ENCODE measurements around the gene ADAMTS2.
"Not testable (repeated sequence)": the region's sequence is repeated elsewhere in the genome, so short reads cannot be mapped to it uniquely, and the experiment has no call there.

The ADAMTS2 gene

DNA sequence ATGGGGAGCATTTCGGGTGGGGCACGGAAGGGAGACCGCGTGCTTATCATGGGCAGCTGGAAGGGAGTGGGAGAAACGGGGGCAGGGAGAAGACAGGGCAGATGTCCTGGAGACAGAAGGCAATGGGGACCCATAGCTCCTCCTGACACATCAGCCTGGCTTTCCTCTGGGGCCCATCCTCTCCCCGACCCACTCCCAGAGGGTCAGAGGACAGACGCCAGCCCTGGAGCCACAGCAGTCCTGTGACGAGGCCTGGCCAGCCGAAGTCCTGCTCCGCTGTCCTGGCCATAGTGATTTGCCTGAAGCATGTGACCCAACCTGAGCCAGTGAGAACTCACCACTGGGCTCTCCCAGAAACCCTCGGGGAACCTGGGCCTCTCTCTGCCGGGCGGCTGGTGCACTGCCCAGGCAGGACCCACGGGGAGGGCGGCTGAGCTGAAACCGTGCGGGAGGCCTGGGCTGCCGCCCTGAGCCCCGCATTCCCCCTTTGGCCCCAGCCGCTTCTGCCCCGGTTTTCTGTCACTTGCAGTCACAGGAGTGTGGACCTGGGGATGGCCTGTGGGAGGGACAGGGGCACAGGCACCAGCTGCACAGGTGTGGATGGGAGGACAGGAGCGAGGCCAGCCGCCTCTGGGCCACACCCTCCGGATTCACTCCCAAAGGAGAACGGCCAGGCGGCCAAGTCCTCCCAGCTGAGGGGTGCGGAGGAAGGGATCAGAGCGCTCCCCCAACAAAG, 19.8 kb downstream of the ADAMTS2 start:
- no peak for DNase-seq

DNA sequence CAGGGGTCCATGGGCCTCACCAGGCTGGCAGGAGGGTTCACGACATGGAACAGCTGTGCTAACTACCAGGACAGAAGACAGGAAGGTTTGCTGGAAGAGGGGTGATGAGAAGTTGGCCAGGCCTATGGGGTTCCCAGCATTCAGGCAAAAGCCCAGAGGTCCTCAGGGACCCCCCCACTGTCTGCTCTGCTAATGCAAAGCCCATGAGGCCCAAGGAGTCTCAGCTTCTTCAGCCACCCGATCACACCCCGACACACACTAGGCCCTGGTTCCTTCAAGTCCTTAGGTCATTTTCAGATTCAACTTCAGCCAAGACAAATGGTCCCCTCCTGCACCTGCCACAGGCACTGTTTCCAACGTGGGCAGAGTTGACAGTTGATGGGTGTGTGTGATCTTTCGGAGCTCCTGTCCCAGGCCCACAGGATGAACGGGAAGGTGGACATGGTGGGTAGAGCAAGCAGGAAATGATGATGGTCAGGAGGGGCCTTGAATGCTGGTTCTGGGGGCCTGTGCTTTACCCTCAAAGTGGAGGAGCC, 20.4 kb downstream of the ADAMTS2 start:
- DNase-seq = no peak

DNA sequence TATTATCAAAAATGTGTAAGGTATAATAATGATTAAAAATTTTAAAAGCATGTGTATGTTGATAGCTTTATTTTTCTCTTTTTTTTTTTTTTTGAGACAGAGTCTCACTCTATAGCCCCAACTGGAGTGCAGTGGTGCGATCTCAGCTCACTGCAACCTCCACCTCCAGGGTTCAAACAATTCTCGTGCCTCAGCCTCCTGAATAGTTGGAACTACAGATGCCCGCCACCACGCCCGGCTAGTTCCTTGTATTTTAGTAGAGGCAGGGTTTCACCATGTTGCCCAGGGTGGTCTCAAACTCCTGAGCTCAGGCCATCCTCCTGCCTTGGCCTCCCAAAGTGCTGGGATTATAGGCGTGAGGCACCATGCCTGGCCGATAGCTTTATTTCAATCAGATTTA, 20.9 kb downstream of the ADAMTS2 start:
- not testable (repeated sequence) for DNase-seq

DNA sequence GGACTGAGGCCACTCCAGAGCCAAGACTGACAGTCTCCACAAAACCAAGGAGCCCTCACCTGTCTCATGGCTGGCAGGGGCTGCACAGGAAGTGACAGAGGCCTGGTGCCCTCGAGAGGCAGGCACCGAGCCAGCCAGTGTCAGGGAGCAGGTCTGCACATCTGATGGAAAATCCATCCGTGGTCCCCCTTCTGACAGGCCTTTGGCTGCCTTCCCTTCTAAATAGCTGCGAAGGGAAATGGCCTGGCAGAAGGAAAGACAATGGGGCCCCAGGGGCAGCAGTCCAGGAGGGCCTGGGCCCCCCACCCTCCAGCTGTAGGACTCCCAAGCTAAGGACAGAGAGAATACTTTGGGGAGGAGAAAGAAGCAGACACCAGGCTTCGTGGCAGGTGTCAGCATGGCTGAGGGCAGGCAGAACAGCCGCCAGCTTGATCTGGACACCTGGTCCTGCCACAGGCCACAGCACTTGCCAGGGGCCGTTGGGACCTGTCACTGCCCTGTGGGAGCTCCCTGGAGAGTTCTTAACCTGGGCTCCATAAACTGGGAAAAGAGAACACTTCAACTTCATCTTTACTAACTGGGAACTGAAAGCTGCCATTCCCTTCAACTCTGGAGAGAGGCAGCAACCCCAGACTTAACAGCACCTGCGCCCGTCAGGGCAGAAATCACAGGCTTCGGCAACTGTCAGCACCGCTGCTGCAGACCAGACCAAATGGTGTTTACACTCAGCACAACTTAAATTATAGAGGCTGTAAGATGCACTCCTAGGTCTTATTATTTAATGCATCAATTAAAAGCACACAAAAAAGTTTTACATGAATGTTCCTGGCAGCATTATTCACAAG, 22.0 kb downstream of the ADAMTS2 start:
- no peak for DNase-seq

DNA sequence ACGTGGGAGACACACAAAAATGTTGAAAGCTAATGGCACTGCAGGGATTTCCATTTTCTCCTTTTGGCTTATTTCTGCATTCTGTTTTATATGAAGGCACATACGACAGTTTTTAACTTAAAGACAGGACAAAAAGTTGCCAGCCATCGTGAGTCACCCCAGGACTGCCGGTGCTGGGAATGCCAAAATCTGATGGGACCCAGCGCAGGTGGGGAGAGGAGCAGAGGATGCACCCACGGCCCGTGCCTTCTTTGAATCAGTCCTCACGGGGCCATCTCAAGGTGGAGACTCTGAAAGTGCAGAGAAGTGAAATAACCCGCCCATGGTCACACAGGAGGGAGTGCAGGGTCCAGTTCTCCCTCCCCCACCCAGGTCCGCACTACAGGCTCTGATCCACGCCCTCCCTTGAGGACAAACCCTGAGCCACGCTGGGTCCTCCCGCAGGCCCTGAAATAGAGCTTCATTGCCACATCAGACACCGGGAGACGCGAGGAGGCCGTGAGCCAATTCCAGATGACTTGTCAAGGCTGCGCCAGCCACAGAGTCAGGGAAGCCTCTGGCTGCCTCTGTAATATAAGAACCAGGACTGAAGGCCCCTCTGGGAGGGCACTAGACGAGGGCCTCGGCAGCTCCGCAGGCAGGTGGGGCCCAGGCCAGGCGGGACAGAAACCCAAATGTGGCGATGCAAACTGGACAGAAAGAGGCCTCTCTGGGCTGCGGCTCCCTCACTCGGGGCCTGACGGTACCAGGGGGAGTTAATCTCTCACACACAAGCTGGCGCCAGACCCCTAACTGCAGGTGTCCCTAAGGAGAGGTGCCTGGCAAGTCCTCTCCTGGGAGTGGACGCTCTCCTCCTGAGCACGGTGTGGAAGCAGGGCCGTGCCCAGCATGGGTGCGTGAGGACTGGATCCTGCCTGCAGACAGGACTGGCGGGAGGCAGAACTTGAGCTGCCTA, 22.9 kb downstream of the ADAMTS2 start:
- no peak for DNase-seq

DNA sequence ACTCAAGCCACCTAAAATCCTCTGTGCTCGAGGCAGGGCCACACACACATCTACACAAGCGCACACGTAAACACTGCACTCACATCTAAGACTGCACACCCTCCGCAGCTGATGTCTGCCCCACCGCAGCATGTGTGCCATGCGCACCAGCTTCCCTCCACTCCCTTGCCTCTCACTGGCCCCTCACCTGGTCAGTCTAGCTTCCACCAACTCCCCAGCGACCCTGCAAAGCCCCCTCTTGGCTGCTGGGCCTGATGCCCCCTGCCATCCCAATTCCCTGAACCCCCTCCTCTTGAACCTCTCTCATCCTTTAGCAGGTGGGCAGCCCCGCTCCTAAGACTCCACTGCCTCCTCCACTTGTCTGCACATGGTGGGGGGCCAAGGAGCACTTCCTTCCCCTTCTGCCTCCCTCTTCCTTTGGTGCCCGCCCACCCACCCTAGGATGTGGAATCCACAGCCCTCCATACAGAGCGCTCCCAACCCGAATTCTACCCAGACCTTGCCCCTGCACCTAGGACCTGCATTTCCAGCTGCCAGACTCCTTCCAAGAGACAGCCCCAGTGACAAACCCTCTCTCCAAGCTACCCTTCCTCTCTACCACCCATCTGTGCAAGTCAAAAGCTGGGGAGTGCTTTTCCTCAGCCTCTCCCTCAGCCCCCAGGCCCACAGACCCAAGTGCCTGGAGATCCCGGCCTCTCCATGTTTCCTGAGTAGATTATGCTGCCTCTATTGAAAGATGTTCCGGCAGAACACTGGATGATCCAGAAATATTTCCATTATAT, 23.9 kb downstream of the ADAMTS2 start:
- DNase-seq = no peak

DNA sequence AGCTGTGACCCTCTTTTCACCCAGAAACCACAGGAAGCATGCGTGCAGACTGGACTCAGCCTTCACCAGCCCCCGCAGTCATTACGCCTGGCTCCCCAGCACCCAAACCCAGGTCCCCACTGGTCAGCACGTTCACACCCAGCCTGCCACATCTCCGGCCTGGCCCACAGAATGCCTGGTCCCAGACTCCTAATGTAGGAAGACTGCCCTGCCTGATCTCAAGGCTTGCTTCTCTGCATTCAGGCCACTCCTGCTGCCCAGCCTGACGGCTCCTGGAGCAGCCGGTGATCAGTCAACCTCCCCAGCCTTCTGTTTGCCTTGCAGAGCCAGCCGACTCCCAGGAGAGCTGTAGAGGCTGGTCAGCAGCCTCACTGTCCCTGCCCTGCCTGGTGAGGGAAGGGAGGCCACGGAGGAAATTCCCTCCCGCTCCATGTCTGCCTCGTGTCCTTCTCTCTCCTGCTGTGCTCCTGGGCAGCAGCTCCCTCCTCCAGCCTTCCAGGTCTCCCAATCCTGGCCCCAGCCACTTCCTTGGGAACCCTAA, 25.4 kb downstream of the ADAMTS2 start:
- no peak for DNase-seq

DNA sequence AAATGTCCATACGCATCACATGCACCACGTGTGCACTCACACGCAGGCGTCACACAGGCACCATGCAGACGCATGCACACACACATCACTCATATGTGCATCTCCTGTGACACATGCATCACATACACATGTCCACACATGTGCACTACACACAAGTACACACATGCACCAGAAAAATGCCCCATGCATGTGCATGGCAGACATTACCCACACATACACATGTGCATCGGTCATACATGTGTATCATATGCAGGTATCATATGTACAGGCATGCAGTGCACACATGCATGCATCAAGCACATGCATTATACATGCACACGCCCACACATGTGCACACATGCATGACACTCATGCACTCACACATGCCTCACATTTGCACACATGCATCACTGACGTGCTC, 26.1 kb downstream of the ADAMTS2 start:
- DNase-seq = no peak

DNA sequence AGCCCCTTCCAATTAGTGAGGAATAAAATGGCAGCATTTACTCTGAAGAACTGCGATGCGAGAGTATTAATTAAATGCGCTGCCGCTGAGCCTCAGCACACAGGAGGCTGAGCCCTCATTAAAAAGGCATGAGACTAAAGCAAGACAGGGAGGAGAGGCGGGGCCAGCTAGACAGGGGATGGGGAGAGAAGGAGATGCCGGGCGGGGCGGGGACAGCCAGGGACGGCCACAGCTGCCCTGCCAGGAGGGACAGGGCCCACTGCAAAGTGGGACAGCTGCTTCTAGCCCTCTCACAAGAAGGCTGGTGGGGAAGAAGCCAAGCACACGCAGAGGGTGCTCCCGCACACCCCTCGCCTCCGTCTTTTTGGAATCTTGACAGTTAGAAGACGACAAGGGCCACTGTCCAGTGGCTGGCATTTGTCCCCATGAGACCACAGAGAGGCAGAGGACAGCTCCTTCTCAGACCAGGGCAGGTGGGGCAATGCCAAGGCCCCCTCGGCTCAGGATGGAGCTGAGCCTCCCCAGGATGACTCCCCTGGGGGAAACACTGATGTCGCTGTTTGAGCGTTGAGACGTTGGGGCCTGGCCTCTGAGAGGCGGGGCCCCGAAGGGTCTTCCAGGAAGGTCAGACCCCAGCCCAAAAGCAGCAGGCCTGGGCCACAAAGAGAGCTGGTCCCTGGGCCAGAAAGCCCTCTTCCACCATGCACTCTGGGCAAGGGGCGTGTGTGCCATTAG, 26.9 kb downstream of the ADAMTS2 start:
- no peak for DNase-seq

DNA sequence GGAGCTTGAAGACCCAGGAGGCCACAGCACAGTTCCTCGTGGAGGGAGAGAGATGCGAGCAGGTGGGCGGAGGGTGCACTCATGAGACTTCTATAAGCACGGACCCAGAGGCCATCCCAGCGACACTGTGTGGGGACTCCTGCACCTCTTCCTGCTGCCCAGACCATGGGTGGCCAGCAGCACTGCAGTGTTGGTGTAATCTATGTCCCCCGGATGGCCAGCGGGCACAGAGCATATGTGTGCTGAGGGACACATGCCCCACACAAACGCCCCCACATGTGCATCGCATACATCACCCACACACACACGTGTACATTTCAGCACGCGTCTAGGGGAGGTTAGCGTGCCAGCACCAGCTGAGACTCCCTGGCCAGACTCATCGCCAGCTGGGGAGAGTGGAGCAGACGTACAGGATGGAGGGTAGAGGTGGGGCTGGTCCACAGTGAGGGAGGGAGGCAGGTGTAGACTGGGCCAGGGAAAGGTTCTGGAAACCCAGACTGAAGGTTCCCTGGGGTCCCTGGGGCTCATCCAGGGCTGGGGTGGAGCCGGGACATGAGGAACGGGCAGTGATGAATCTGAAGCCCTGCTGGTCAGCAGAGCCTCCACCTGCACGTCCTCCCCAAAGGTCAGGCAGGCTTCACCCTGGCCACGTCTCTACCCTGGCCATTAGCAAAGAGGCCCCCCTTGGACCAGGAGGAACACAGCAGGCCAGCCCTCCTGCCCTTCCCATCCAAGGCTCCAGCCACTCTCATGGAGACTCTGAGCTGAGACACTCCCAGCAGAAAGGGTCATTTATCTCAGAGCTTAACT, 27.6 kb downstream of the ADAMTS2 start:
- DNase-seq = no peak

DNA sequence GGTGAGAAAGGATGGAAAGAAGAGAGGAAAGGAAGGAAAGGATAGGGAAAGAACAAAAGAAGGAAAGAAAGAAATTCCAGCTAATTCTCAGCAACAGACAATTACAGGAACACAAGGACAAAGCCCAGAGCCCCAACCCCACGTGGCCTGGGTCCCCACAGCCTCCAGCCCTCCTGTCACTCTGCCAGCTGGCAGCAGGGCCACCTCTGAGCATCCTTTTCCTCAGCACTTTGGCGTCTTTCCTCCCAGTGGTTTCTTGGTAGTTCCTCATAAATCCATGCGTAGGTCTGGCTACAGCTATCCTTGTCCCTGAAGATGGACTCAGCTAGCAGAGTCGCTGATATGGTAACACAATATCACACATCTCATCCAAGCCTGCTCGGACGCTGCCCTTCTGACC, 28.3 kb downstream of the ADAMTS2 start:
- no peak for DNase-seq

DNA sequence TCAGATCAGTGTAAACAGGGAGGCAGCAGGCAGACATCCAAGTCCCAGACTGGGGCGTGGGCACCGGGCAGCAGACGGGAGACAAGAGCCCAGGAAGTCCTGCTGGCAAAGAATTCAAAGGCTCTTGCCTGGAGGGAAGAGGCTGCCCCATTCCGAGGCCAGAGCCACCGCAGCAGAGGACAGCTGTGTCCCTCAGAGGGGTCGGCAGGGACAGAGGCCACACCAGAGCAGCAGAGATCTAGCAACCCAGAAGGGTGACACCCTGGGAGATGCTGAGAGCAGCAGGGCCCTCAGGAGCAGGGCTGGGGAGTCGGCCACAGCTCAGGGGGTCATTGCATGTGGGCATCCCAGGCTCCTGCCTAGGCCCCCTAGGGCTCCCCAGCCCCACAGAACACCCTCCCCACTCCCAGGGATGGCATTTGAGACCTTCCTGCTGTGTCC, 29.1 kb downstream of the ADAMTS2 start:
- no peak for DNase-seq

DNA sequence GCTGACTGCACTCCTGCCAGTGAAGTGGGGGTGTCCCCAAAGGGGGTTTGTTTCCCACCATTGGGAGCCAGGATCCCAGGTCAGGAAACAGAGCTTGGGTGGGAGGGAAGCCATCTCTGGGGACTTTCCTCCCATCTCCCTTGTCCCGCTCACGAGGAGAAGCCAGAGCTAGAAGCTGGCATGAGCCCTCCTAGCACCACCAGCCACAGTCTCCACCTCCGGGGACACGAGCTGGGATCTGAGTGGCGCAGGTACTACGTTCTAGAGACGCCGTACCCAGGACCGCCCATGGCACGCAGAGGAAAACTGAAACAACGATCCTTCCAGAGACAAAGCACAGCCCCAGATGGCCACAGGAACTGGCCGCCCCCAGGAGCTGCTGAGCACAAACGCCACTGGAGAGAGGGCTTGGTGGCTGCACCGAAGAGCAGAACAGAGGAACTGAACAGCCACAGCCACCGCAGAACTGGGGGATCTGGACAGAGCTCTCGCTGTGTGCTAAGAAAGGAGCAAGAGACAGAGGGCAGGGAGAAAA, 29.8 kb downstream of the ADAMTS2 start:
- DNase-seq = no peak

DNA sequence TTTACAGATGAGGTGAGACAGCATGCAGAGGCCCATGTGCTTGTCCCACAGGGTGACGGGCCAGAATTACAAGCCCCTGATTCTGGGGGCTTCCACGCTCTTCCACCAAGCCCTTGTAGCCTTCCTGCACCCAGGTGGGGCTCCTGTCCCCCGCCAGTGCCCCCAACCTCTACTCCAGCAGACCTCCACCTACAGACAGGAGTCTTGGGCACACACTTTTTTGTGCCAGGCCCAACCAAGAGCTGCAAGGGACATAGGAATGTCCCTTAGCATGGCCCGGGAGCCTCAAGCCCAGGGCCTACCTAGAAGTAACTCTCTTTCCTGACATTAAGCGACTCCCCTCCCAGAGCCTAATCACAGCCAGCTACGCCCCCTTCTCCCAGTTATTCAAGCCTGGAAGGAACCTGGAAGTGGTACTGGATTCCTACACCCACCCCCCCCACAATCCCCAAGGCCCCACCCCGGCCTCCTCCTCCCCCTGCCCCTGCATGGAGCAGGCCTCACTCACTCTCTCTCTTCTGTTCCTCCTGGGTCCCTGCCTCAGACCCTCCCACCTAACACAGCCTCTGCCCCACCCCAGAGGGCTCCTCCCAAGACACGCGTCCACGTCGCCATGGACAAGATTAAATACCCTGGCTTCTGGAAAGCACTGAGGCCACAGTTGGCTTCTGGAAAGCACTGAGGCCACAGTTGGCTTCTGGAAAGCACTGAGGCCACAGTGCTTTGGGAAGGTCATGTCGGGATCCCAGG, 30.5 kb downstream of the ADAMTS2 start:
- no peak for DNase-seq

DNA sequence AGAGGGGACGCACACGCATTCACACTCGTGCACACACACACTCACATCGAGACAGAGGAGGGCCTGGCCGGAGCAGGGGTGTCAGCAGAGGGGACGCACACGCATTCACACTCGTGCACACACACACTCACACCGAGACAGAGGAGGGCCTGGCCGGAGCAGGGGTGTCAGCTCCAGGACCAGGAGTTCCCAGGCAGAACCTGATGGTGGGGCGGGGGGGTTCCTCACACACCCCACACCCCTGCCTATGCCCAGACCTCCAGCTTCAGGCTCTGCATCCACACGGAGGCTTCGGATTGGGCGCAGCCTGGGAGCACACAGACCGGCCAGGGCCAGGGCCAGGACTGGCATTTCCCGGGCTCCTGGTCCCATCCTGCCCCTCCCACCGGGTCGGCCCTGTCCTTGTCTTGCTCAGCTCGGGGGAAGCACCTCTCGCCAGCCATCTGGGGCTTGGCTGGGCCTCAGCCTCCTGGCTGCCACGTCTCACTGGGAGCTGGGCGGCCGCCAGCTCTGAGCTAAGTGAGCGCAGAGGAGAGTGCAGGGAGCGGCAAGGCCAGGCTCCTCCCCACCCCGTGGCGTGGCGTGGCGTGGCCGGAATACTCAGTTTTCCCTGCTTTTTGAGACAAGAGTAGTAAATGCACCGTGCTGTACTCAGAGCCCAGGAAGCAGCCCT, 31.3 kb downstream of the ADAMTS2 start:
- DNase-seq = no peak

DNA sequence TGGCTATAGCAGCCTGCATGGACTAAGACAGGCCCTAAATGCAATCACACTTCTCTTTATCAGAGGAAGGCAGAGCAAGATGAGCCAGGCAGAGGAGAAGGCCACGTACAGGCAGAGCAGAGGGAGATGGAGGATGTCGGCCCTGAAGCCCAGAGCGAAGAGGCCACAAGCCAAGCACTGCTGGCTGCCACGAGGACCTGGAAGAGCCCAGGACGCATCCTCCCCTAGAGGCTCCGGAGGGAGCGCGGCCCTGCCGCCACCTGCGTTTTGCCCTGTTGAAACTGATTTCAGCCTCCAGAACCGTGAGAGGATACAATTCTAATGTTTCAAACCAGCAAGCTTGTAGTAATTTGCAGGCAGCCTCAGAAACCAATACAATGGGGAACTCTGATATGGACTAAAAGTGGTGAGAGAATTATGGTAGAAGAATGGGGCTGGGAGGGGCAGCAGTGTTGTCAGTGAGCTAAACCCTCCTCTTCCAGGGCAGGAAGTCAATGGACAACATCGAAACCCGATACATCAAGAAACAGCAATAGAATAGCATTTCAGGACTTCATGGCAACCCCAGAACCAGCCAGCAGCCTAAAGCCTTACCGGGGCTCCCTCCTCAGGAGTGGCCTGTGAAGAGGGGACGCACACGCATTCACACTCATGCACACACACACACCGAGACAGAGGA, 32.6 kb downstream of the ADAMTS2 start:
- no peak for DNase-seq

DNA sequence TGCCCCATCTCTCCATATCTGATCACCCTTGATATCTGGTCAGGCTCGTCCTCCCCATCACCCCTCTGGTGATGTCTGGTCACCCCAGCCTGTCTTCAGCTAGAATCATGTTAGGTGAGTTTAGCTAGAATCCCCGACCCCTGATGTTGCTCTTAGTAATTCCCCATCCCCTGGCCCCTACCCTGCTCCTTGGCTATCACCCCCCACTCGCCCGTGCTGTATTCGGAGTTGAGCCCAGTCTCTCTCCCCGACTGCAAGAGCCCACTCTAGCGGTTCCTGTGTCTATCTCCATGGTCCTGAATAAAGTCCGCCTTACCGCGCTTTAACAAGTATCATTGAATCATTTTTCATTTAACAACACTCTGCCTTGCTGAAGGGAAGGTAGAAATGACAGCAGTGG, 33.7 kb downstream of the ADAMTS2 start:
- DNase-seq = no peak

DNA sequence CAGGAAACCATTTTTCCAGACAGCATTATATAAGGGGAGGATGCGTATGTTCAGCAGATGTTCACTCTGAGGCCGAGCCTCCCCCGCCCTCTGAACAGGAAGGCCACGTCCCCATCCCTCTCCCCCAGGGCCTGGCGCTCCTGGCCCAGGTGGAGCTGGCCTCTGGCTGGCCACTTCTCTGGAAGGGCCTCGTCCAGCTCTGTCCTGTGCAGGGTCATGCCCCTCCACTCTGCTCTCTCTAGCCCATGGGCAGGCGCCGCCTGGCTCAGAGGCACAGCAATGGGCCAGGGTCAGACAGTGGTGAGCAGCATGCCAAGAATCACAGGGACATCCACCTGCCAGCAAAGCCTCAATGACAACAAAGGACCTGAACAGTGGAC, 34.2 kb downstream of the ADAMTS2 start:
- DNase-seq = no peak

Measured in islet precursor cell (in vitro differentiated cells).